ENCODE measurements around the gene ROBO2.

DNA sequence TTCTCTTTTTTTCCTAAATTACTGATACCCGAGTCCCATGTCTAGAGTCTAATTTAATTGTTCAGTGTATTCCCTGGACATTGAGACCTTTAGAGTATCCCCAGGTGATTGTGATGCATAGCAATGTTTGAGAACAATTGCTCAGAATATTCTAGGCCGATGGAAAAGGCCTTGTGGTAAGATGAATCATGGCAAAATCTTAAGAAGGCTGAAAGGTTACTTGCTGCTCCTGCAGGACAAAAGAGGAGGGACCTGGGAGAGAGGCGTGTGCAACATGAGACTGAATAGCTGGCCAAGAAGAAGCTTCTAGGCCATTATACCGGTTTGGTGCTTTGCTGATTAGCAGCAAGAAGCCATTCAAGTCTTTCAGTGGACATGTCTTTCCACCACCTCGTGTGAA is 256.6 kb downstream of the ROBO2 start:
- TF ChIP-seq, protein P1, sequence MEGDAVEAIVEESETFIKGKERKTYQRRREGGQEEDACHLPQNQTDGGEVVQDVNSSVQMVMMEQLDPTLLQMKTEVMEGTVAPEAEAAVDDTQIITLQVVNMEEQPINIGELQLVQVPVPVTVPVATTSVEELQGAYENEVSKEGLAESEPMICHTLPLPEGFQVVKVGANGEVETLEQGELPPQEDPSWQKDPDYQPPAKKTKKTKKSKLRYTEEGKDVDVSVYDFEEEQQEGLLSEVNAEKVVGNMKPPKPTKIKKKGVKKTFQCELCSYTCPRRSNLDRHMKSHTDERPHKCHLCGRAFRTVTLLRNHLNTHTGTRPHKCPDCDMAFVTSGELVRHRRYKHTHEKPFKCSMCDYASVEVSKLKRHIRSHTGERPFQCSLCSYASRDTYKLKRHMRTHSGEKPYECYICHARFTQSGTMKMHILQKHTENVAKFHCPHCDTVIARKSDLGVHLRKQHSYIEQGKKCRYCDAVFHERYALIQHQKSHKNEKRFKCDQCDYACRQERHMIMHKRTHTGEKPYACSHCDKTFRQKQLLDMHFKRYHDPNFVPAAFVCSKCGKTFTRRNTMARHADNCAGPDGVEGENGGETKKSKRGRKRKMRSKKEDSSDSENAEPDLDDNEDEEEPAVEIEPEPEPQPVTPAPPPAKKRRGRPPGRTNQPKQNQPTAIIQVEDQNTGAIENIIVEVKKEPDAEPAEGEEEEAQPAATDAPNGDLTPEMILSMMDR (IDR thresholded peaks at IDR 0.05) = no peak
- no peak for TF ChIP-seq POLR2AphosphoS5 (IDR thresholded peaks at IDR 0.05; ENCODE audit: insufficient read depth in 1 of 2, low read depth in 1 of 2)

Data from vagina (tissue), 2 donors.